GM21515 (cell line): Measurements from ENCODE around the gene SNTG2.
"Not testable (repeated sequence)": the region's sequence is repeated elsewhere in the genome, so short reads cannot be mapped to it uniquely, and the experiment has no call there.

Experiments
- ATAC-seq: cut with Tn5 transposase; IDR thresholded peaks from one replicate; pipeline ENCODE4 v1.9.1; 2021; ENCODE audit not compliant: unreplicated experiment

SNTG2 gene

DNA sequence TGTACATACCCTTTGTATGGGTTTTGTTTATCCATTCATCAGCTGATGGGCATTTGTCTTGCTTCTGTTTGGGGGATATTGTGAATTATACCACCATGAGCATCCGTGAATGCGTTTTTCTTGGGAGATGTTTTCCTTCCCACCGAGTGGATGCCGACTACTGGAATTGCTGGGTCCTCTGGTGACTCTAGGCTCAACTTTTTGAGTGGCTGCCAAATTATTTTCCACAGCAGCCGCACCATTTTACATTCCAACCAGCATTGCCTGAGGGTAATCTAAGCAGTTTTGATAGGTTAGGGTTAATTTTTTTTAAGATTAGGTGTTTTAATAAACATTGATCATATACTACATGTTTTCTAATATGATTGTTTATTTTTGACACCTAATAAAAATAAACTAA is 220.1 kb downstream of the SNTG2 start:
- no peak for ATAC-seq

- ATAC-seq, result no peak
These were observed 222.9 kb downstream of the SNTG2 start for GRCh38 chr2:1173528-1173927.

- ATAC-seq, result no peak
These were observed 231.2 kb downstream of the SNTG2 start for GRCh38 chr2:1181893-1182292.

DNA sequence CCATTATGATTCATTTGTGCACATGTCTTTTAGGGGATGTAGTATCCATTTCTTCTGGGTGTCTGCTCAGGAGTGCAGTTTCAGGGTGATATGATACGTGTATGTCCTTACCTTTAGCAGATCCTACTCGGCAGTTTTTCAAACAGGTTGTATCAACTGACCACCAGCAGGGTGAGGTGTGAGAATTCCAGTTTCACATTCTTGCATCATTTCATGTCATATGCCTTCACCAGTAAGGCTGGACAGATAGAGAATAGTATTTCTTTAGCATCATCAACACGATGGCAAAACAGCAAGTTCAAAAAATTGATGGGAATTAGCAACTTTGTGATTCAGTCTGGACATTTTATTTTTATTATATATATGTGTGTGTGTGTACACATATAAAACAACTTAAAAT is 232.7 kb downstream of the SNTG2 start:
- ATAC-seq, result no peak

DNA sequence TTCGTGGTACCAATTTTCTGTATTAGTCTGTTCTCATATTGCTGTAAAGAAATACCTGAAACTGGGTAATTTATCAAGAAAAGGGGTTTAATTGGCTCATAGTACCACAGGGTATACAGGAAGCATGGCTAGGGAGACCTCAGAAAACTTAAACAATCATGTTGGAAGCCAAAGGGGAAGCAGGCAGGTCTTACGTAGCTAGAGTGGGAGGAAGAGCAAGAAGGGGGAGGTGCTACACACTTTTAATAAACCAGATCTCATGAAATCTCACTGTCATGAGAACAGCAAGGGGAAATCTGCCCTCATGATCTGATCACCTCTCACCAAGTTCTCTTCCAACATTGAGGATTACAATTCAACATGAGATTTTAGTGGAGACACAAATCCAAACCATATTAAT is 235.8 kb downstream of the SNTG2 start:
- ATAC-seq, result no peak

- no peak for ATAC-seq
These were observed 236.5 kb downstream of the SNTG2 start for GRCh38 chr2:1187189-1187588.

DNA sequence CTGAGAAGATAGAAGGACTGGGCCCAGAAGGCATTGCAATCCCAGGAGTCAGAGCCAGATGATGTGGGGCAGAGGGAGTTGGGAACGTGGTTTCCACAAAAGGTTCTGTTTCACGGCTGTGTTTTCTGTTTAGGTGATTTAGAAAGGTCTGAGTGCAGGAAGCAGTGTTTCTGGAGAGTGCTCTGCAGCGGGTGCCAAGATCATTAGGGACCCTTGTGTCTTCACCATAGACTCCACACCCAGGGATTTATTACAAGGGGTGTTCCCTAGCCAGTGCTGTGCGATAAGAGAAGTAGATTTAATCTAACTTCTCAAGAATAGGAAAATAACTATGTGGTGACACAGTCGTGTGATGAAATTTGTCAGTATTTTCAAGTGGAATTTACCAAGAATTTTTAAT is 241.5 kb downstream of the SNTG2 start:
- no peak for ATAC-seq

- ATAC-seq, result no peak
These were observed 243.2 kb downstream of the SNTG2 start for GRCh38 chr2:1193801-1194200.

- no peak for ATAC-seq
These were observed 253.1 kb downstream of the SNTG2 start for GRCh38 chr2:1203772-1204171.

DNA sequence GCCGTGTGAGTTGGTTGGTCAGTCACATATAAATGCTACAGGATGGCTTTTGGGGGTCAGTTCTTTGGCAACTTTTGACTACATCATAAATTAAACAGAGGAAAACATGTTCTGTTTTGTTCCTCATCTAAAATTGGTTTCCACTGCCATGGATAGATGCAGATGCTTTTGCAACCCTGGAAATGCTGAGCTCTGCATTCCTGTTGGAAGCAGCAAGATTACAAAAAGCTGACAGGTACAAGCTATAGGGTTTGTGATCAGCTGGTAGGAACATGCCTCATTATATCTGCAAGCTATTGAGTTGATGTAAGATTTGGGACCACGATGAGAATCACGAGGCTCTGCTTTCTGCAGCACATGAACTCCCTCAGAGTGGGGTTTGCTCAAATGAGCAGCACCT is 255.2 kb downstream of the SNTG2 start:
- no peak for ATAC-seq

DNA sequence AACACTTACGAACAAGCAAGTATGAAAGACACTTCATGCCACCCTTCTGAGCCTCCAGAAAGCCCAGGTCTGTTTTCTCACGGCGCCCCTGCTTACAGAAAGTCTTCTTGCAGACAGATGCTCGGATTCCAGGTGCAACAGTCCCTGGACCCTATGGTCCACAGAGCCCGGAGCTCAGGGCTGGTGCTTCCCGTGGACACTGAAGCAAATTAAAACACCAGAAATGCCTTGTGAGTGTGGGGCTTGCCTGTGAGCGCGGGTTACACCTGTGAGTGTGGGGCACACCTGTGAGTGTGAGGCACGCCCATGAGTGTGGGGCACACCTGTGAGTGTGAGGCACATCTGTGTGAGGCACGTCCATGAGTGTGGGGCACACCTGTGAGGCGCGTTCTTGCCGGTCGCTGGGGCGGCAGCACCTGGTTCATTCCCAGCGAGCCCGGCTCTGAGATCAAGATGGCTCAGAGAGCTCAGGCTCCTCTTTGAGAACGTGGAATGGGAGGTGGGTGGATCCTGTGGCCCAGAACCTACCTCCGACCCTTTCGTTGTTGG is 257.4 kb downstream of the SNTG2 start:
- no peak for ATAC-seq

DNA sequence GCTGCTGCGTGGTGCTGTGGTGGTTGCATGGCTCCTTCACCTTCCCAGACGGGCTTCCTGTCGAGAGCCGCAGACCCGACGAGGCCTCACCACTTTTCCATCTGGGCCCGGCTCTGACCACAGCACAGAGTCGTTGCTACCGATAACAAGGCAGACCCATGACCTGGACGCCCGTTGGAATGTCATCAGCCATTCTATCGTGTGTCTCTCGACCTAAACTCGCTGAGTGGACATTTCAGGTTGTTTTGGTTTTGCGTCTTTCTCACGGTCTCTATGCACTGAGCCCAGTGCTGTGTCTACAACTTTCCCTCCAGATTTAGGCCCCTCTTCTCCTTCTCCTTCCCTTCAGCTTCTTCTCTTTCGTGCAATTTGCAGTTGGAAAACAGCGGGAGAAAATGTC is 257.9 kb downstream of the SNTG2 start:
- no peak for ATAC-seq

DNA sequence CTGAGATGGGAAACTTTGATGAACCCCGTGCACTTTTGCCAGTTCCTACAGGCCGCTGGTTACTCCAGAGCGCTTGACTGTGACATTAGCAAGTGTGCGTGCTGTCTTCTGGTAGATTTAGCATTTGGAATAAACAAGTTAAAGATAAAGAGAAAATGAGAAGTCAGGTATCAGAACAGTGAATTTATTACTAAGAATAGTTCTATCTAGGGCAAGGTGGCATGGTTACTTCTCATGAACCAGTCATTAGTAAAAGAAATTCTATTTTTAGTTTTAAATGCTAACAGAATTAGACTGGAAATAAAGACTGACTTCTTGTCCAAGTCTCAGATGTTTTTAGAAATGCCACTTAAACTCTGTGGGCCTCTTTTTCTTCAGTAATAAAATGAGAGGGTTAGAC is 258.6 kb downstream of the SNTG2 start:
- no peak for ATAC-seq

- ATAC-seq, result no peak
These were observed 259.1 kb downstream of the SNTG2 start for GRCh38 chr2:1209761-1210160.

GRCh38 chr2:1210352-1210751 is 259.7 kb downstream of the SNTG2 start:
- ATAC-seq, result no peak

DNA sequence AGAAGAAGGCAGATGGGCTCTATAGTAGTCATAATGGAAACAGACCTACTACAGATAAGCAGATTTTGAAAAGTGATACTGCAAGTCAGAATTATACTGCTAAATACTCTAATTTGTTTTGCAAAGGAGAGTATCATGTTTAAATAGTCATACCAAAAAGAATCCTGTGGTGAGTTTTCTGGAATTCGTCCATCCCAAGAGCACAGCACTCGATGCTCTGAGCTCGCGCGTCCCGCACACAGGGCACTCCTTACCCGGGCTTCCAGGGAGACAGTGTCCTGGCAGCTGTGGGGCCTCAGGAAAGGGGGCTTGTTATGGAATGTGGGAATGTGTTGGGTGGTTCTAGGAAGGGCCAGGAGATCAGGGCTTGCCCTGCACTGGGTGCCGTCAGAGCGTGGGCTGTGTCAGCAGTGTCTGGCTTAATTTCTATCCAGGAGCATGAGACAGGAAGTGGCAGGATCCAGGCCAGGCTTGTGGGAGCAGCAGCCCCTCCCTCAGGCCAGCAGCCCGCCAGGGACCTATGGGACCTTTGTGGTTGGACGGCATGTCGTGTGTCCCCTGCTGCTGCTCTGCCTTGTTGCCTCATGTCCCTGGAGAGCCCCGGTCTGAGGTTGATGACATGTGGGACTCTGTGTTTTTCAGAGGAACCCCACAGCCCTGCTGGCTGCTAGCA is 269.4 kb downstream of the SNTG2 start:
- ATAC-seq, result no peak

DNA sequence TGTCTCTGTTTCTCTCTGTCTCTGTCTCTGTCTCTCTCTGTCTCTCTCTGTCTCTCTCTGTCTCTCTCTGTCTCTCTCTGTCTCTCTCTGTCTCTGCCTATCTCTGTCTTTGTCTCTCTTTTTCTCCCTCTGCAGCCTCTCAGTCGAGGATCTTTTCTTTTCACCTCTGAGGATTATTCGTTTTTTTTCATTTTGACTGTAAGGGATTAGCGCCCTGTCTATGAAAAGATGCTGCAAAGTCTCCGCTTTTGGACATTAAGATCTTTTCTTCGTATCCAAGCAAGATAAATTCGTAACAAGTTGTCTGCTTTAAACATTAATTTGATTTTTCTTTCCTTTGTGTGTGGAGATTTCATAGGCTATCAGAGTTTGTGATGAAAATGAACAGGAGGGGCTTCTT is 271.4 kb downstream of the SNTG2 start:
- ATAC-seq, result no peak

DNA sequence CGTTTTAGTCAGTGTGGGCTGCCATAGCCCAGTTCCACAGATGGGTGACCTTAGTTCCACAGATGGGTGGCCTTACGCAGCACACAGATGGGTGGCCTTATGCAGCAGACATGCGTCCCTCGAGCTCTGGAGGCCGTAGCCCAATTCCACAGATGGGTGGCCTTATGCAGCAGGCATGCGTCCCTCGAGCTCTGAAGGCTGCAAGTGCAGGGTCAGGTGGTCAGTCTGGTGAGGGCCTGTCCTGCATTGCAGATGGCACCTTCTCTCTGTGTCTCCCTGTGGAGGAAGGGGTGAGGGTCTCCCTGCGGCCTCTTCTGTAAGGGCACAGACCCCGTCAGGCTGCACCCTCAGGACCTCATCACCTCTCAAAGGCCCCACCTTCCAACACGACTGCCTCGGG is 273.1 kb downstream of the SNTG2 start:
- ATAC-seq, result no peak

DNA sequence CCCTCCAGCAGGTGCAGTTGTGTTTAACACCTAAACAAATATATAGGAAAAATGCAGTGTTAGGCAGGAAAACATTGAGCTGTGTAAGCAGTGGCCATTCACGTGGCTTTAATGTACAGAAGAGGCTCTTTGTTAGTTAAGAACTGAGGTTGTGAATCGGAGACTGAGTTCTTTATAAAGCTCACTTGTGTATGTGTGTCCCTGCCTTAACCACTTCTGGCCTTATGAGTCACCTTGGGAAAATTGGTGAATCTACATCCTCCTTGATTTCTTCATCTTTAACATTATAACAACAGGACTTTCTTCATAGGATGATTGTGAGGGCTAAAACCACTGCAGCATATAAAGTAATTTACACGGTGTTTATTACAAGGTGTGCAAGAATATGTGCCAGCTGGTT is 274.3 kb downstream of the SNTG2 start:
- no peak for ATAC-seq

DNA sequence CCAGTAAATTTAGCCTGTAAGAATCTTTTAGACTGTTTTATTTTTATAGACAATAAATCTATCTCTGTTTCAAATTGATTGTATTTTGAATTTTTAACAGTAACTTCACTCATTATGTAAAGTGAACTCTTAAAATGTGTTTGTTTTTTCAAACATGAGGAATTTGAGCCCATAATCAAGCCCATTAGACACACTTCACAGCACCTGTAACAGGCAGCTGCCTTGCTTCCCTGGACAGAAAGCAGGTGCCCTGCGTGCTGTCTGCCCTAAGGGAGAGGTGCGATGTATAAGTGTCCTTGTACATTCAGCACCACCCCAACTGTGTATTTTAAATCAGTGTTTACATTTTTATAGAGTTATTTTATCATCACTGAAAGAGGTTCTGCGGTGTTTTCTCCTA is 276.1 kb downstream of the SNTG2 start:
- no peak for ATAC-seq

DNA sequence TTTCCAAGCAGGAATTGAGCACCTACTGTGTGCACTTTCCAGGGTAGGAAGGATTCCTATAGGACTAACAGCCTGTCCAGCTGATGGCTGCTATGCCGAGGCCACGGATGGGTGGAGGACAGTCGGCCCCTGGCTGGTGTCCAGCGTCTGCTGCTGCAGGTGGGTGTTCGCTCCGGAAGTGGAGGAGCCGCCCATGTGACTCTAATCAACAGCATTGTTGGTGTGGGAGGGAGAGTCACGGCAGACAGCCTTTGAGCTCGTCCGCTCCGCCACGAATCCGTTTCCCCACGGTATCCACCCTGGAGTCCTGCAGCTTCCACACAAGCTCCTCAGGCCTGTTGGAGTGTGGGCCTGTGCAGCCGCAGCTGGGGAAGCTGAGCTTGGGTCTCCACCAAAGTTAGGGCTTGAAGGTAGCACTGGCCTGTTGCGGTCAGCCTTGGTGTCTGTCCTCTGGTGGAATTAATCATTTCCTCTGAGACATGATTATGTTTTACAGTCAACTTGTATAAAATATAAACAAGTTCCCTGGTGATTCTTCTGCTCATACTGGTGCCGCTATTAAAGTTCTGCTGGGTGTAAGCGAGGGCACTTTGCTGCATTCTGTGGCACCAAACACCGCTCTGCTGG is 276.7 kb downstream of the SNTG2 start:
- ATAC-seq, result no peak

DNA sequence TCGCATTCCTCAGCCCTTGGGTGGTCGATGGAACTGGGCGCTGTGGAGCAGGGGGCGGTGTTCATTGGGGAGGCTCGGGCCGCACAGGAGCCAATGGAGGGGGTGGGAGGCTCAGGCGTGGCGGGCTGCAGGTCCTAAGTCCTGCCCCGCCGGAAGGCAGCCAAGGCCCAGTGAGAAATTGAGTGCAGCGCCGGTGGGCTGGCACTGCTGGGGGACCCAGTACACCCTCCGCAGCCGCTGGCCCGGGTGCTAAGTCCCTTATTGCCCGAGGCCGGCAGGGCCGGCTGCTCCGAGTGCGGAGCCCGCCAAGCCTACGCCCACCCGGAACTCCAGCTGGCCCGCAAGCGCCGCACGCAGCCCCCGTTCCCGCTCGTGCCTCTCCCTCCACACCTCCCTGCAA is 278.9 kb downstream of the SNTG2 start:
- ATAC-seq, result not testable (repeated sequence)
